Hematopoietic multipotent progenitor cell treated with erythropoietin and hydrocortisone succinate and interleukin-3 and kit ligand, for 8 days (in vitro differentiated cells): Measurements from ENCODE around the gene ST6GALNAC3.
"Not testable (repeated sequence)": the region's sequence is repeated elsewhere in the genome, so short reads cannot be mapped to it uniquely, and the experiment has no call there.

ENCODE experiments used
- DNase-seq: peaks from one replicate; pipeline ENCODE4 v3.0.0-alpha.2; 2015

The ST6GALNAC3 gene

DNA sequence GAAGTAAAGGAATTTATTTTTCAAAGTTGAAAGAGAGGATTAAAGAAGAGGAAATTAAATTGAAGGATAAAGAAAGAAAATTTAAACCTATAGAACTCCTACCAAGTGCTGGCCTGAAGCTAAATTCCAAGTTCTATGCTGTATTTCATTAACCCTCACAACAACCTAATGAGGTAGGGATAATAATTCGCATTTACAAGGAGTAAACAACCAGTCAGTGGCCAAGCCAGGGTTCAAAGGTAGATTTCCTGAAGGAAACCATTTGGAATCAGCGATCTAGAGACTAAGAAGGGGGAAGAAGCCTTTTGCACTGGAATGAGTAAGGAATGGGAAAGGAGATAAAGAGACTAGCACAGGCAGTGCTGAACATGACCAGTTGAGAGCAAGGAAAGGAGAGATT lies 526.9 kb downstream of the ST6GALNAC3 start:
- DNase-seq: no peak

DNA sequence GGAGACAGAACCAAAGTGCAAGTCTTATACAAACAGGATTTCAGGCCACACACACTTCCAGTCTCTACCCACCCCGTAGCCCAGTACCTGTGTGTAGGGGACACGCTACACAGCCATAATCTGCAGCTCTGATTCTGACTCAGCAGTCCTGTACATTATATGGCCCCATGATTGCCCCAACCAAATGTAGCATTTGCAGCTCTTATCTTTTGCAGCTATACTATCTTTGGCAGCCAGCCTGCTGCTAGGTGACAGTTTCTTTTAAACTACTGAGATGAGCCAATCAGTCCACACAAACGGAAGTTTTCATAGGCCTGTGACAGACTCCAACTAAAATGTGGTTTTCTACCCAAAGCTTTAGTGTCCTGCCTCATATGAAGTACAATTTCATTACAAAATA lies 533.2 kb downstream of the ST6GALNAC3 start:
- DNase-seq: peak; percentile 84

DNA sequence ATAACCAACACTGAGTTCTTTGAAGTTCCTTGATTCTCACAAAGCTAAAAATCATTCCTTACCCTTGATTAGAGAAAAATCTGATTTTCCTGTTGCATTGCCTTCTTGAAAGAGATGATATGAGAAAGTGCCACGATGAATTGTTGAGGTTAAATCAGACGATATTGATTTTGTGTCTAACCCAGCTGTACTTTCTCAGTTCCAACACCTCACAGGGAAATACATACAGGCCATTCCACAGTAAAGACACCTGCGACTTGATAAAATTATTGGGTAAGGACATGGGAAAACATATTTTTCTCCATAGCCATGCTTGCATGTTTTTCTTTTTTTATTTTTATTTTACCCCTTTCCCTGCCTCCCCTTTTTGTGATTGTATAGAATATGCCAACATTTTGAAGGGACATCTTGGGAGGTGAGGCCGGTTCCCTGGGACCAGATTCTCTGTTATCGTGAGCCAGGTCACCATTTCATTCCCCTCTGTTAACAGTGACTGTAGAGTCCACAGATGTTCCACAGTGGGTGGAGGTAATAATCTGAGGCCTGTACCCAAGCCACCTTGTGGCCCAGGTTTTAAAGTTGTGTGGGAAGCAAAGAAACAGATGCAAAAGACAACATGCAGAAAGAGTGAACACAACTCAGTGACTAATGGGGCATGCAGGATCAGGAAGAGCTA lies 537.4 kb downstream of the ST6GALNAC3 start:
- DNase-seq: no peak

DNA sequence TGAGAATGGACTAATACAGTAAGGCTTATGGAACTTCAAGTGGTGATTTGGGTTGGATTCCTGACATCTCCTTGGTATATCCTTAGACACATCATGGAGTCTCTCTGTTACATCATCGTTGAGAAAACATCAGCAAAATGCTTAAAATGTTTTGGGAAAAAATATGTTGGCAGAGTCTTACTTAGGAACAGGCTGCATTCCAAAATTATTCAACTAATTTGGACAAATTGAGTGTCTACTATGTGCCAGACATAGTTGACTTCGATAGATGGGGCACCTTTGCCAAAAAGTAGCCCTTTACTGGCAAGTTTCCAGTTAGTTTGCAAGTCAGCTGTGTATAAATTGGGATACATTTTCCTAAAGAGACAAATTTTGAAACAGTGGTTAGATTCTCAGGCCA lies 539.3 kb downstream of the ST6GALNAC3 start:
- no peak for DNase-seq

DNA sequence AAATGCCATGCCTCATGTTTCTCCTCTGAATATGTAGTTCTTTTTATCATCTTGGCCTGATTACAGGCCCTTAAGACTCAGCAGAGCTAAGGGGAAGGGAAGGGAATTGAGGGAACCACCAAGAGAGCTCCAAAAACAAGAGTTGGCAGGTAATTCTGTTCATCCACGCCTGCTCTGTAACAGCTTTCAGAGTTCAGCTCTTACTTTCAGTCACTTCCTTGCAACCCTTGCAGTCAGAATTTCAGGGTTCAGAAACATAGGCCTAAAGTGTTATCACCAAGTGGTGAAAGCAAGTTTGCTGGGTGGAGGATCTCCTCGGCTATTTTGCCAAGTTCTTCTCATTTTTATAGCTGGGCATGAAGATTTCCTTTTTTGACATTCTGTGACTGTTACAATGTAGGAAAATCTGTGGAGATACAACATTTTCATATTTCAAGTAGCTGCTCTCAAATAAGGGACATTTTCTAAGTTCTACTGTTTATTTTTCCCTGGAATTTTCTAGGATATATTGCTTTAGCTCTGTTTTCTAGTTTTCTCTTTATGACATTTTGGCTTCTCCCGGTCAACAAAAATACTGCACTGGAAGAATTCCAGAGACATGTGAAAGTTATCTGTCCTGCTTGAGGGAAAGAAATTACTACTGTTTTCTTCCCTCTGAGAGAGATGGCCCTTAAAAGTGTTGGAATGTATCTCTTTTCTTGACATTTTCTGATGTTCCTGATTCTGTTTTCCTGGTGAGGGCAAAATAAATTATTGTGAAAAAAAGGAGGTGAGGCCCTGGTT lies 540.9 kb downstream of the ST6GALNAC3 start:
- no peak for DNase-seq

DNA sequence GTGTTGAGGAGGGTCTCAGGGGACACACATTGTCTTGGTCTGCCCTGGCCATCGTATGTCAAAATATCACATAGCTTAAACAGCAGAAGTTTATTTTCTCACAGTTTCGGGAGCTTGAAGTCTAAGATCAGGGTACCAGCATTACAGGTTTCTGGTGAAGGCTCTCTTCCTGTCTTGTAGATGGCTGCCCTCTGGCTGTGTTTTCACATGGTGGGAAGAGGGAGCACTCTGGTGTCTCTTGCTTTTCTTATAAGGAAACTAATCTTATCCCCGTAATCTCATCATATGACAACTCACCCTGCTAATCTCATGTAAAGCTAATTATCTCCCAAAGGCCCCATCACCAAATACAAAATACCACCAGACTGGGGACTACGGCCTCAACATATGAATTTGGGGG lies 545.8 kb downstream of the ST6GALNAC3 start:
- DNase-seq: no peak

DNA sequence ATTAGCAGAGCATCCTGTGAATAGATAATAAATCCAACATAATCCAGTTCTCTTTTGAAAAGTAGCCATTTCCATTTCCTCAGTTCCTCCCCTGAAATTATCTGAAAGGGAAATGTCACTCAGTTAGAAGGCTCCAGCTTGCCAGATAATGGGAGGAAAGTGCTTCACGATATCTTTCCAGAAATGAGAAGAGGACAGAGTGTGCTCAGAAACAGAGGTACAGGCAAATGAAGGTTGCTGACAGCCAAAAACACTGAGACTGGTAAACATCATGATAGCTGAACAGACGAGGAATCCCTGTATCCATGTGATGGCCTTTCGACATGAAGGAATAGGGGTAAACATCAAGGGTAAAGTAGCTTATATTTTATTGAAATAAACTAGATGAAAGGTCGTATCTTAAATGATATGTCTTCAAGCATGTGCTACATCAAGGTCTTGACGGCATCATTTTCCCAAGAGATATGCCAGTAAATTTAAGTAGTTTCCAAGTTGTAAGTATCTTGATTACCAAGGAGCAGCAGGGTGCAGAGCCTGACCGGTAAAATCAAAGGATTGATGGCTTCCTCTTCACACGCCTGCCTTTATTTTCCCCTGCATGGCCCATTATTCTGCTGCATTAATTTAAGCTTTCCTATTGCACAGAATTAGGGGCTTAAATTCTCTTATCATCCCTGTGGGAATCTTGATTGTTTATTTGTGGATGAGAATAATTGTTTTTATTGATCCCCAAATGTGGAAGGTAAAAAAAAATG lies 548.4 kb downstream of the ST6GALNAC3 start:
- no peak for DNase-seq

DNA sequence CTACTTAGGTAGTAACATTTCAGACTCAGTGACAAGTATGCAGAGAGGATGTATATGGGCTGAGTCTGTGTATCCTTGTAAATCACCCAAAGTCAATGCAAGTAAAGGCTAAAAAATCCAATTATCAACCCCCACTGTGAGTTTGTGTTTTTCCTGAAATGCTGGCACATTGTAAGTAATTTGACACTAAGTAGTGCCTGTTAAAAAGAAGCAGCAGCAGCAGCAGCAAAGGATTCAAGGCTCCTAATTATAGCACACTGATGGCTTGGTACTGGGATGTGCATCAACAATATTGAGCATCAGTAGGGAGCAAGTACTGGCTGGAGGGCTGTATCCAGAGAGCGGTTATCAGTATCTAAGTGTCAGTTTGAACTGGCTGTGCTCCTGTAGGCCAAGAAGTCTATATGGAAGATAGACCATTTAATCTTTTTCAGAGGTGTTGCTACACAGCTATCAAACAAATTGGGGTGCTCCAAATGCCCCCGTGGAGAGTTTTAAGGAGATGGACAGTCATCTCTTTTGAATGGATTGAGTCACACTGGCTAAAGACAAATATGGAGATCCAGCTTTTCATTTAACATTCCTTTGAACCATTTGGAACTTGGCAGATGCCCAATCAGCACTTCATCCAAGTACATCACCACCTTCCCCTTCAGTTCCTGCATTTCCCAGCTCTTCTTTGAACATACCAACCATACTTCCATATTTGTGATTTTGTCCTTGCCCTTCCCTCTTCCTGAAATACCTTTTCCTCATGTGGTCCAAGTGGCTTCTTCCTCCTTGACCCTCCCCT lies 551.5 kb downstream of the ST6GALNAC3 start:
- DNase-seq: no peak

DNA sequence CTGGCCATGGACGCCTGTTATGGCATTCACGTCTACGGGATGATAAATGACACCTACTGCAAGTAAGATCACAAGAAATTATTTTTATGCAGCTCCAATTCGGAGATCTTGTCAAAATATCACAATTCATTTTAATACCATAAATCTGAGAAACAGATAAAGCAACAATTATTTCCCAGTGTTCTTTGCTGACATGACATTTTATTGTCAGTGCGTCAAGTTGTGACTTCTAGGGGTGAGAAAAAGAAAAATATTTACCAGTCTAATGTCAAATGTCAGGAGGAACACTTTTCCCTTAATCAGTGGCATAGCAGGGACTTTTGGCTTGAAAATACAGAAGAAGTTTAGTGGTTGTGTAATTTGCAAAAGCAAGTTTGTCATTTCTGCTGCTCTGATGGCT lies 553.0 kb downstream of the ST6GALNAC3 start:
- no peak for DNase-seq

DNA sequence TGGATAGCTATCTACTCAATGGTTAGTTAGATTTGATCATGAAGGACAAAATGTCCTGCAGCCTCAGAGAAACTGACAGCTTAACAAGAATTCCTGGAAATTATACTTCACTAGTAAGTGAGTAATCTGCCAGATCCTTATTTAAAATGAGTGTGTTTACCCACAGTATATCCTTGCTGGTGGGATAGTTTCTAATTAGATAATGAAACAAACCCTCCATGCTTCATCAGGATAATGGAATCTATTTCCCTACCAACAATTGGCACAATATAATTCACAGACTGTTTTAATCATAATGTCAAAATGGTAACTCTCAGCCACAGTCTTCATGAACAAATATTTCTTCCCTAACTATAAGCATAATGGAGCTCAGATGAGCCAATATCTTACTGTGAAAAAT lies 553.4 kb downstream of the ST6GALNAC3 start:
- DNase-seq: no peak

DNA sequence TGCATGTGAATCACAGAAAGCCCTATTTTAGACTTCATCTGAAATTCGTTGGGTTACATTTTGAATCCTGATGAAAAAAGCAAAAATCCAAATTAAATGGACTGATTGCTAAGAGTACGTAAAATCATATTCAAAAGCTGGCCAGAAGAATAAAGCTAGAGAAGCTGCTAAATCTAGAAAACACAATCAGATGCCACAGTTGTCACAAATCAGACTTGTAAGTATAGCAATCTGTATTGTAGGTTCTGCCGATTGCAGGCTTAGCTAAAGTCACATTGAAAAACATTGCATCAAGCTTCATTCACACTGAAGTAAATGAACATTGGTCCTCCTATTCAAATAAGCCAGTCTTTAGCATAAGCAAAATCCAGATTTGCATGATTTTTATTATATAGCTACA lies 557.6 kb downstream of the ST6GALNAC3 start:
- no peak for DNase-seq

DNA sequence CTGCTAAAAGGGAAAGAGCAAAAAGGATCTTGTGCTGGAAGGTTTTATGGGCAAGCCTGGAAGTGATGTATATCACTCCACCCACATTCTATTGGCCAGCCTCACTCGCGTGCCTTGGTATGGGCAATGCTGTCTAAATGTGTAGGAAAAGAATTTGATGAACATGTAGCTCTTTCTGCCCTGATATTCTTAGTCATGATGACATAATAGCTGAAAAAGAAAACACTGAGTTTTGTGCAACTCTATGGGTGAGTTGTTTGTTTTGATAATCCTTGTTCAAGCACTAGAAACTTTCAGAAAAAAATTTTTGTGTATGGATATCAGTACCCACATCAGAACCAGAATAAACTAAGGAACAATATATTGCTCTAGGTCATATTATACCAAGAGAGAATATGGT lies 561.2 kb downstream of the ST6GALNAC3 start:
- no peak for DNase-seq

DNA sequence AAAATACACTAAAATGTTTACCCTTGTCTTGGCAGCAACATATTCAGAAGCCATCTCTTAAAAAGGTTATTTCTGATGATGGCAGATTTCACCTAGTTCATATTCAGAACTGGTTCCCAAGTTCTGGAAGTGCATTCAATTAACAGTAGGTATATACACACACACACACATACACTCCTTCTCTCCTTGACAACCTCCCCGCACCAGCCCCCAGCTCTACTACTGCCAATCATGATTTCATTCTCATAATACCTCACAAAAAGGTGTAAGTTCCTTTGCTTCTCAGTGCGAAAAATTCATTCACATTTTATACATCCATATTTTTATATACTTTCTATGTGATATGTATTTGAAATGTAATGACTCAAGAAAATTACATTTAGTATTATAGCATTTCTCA lies 564.6 kb downstream of the ST6GALNAC3 start:
- no peak for DNase-seq

DNA sequence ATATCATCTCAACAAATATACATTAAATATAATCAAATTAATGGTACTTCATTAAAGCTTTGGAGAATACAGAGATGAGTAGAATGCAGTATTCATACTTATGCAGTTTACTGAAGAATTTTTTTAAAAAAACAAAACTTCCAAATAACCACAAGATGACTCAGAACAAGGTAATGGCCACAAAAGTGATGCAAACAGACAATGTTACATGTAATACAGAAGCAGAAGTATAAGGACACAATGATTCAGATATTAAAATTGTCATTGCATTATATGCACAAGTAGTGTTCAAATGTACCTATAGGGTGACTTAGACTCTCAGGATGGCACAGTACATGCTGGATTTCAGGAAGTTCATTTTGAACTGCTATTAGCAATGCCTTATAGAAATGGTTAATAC lies 565.5 kb downstream of the ST6GALNAC3 start:
- no peak for DNase-seq

DNA sequence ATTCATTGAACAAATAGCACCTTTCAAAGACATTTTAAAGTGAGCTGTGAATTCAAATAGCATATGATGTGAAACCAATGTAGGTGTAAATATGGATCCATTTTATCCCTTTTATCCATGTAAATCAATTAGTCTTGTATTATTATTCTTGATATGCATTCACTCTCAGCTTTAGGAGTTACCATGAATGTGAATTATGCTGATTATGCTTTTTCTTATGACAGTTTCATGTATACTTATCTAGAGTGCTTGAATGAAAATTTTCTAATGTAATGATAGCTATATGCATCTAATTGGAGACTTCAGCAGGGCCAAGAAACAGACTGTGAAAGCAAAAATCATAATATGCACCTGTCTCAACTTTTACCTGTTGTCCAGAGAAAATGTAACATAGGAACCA lies 566.2 kb downstream of the ST6GALNAC3 start:
- no peak for DNase-seq

DNA sequence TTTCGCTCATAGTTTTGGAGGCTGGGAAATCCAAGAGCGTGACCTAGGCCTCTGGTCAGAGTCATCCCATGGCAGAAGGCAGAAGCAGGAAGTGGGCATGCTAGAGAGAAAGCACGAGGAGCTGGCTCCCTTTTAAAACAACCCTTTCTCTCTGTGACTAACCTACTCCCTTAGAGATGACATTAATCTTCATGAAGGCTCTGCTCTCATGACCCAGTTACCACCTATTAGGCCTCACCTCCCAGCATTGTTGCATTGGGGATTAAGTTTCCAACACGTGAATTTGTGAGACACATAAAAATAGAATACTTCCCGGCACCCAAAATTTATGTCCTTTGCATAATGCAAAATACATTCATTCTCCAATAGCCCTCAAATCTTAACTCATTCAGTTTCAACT lies 569.6 kb downstream of the ST6GALNAC3 start:
- DNase-seq: no peak

DNA sequence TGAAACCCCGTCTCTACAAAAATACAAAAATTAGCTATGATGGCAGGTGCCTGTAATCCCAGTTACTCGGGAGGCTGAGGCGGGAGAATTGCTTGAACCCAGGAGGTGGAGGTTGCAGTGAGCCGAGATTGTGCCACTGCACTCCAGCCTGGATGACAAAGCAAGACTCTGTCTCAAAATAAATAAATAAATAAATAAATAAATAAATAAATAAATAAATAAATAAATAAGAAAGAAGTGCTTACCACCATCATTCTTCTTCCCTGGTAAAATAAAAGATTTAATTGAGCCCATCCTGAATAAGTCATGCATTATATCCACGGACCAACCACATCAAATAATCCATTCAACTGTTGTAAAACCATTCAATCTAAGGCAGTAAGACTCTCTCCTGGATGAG lies 578.3 kb downstream of the ST6GALNAC3 start:
- DNase-seq: not testable (repeated sequence)

DNA sequence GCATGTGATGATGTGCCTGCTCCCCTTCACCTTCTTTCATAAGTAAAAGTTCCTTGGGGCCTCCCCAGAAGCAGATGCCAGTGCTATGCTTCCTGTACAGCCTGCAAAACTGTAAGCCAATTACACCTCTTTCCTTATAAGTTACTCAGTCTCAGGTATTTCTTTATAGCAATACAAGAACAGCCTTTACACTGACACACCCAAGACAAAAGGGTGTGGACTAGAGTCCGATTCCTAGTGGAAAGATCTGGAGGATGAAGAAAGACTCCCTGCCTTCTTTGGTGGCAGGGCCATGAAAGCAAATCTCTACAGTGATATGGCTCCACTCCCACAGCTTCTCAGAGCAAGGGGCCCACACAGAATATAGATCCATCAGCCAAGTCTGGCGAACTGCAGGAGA lies 583.1 kb downstream of the ST6GALNAC3 start:
- no peak for DNase-seq

DNA sequence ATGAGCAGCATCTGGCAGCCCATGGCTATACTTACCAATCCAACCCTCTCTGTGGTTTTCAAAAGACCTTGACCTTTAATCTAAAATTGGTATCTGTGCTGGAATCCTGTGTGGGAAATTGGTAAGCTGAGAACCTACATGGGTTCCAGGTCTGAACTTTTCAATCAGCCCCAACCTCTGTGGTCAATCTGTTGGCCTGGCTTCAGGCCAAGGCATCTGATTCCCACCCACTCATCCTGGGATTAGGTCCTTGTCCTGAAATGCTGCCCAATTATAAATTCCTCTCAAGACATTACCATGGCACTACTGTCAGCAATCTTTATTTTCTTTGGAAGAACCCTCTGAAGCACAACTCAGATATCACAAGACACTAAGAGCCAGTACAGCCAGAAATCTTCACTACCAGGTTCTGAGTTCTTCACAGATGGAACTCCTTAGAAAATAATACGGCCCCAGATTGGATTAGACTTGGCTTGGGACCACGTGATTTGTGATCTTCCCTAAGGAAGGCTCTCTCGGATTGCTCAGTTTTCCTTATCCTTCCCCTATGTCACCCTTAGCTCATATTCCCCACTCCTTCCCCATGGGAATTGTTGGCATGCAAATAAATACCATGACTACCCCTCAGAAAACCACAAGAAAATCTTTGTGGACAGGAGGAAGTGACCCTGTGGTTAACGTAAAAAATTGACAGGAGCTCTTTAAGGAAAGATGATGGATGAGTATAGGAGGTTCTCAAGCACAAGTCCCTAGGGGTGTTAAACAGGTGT lies 584.8 kb downstream of the ST6GALNAC3 start:
- no peak for DNase-seq

DNA sequence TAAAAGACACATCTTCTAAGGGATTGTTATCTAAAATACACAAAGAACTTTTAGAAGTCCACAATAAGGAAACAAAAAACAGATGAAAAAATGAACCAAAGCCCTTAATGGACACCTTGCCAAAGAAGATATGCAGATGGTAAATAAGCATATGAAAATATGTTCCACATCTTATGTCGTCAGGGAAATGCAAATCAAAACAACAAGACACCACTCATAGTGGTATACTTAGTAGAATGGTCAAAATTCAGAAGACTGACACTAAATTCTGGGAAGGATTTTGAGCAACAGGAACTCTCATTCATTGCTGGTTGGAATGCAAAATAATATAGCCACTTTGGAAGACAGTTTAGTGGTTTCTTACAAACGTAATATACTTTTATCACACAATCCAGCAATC lies 587.0 kb downstream of the ST6GALNAC3 start:
- DNase-seq: no peak

DNA sequence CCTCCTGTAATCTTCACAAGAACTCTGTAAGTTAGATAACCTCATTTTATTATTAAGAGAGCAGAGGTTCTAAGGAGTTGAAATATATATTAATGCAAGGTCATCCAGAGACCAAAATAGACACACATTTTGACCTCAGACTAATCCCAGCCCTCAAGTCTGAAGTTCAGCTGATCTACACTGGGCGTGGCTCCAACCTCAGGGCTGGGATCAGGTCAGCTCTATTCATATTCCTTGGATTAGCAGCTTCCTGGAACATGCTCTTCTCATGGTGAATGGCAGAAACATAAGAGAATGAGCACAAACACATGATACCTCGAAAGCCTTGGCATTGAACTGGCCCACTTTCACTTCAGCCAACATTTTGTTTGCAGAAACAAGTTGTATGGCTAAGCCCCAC lies 592.0 kb downstream of the ST6GALNAC3 start:
- DNase-seq: no peak

DNA sequence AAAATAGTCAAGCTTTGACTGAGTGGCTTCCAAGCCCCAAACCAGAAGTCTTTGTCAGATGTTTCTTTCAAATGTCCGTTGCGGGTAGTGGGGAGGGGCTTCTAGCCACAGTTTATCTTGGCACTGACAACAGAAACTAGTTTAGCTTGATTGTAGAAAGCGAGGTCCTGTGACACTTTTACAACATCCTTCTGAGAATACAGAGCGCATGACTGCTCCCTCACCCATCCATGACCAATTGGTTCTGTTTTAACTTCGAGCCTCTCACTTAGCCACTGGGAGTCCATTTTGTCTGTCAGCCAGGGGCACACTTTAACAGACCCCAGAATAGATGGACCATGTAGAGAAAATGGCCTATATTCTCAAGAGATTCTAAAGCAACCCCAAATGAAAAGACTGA lies 593.5 kb downstream of the ST6GALNAC3 start:
- no peak for DNase-seq
